ENCODE data around the gene CLEC2L.

CLEC2L gene

GRCh38 chr7:139562961-139563565 lies 39.6 kb downstream of the CLEC2L start:
- CTCF ChIA-PET: interaction anchor here (0.9 kb wide), 1 partner anchor 128 kb away, joined by 3 read pairs; no protein-coding TSS in a partner anchor
- no peak for TF ChIP-seq LEF1 (IDR thresholded peaks at IDR 0.05; ENCODE audit: borderline replicate concordance)
- TF ChIP-seq SUZ12 (IDR thresholded peaks at IDR 0.05): no peak
- TF ChIP-seq L3MBTL2 (conservative IDR thresholded peaks at IDR 0.05): no peak
- TF ChIP-seq ARNT (IDR thresholded peaks at IDR 0.05): no peak
- no peak for TF ChIP-seq FOXK2 (IDR thresholded peaks at IDR 0.05)
- POLR2A ChIA-PET: no interaction called here
- DNase-seq (ENCODE audit: extremely low spot score): no peak

GRCh38 chr7:139563856-139564255 lies 40.4 kb downstream of the CLEC2L start:
- ChIA-PET POLR2A (no interaction called here), CTCF (no interaction called here)
- TF ChIP-seq FOXA1 (IDR thresholded peaks at IDR 0.05) (no peak), NFRKB (IDR thresholded peaks at IDR 0.05) (no peak), ZNF384 (IDR thresholded peaks at IDR 0.05) (no peak), ELF4 (IDR thresholded peaks at IDR 0.05) (no peak)
- no peak for DNase-seq (ENCODE audit: extremely low spot score)

- TF ChIP-seq SUZ12 (IDR thresholded peaks at IDR 0.05) (no peak), HDGF (IDR thresholded peaks at IDR 0.05; ENCODE audit: borderline replicate concordance) (no peak), ARNT (IDR thresholded peaks at IDR 0.05) (no peak), ZNF384 (IDR thresholded peaks at IDR 0.05) (no peak), TARDBP (IDR thresholded peaks at IDR 0.05) (no peak), BHLHE40 (IDR thresholded peaks at IDR 0.05; ENCODE audit: borderline replicate concordance) (no peak), FOXM1 (IDR thresholded peaks at IDR 0.05; ENCODE audit: borderline replicate concordance) (no peak), NFRKB (IDR thresholded peaks at IDR 0.05) (no peak), ELF4 (IDR thresholded peaks at IDR 0.05) (no peak)
- POLR2A ChIA-PET: interaction anchor here (1.0 kb wide), 1 partner anchor 25 kb away, joined by 3 read pairs; no protein-coding TSS in a partner anchor
- no peak for DNase-seq (ENCODE audit: extremely low spot score)
- CTCF ChIA-PET: interaction anchor here (0.6 to 1.9 kb wide), 2 partner anchors 22 to 440 kb away, joined by 4 to 5 read pairs; no protein-coding TSS in a partner anchor
Measured at GRCh38 chr7:139566075-139566474, 42.6 kb downstream of the CLEC2L start.

GRCh38 chr7:139566736-139567646 lies 43.5 kb downstream of the CLEC2L start:
- POLR2A ChIA-PET: no interaction called here

GRCh38 chr7:139567647-139568345 lies 44.3 kb downstream of the CLEC2L start:
- ChIA-PET POLR2A (no interaction called here), CTCF (no interaction called here)
- no peak for DNase-seq (ENCODE audit: extremely low spot score)
- TF ChIP-seq FOXM1 (IDR thresholded peaks at IDR 0.05; ENCODE audit: borderline replicate concordance) (no peak), FOXK2 (IDR thresholded peaks at IDR 0.05) (no peak), FOXA1 (IDR thresholded peaks at IDR 0.05) (no peak), LEF1 (IDR thresholded peaks at IDR 0.05; ENCODE audit: borderline replicate concordance) (no peak), BHLHE40 (IDR thresholded peaks at IDR 0.05; ENCODE audit: borderline replicate concordance) (no peak), TARDBP (IDR thresholded peaks at IDR 0.05) (no peak), PKNOX1 (IDR thresholded peaks at IDR 0.05) (no peak), ZNF384 (IDR thresholded peaks at IDR 0.05) (no peak), L3MBTL2 (conservative IDR thresholded peaks at IDR 0.05) (no peak), HDGF (IDR thresholded peaks at IDR 0.05; ENCODE audit: borderline replicate concordance) (no peak), SUZ12 (IDR thresholded peaks at IDR 0.05) (no peak), SP1 (IDR thresholded peaks at IDR 0.05) (no peak)

More at GRCh38 chr7:139566736-139567646, 43.5 kb downstream of the CLEC2L start:
- CTCF ChIA-PET: no interaction called here
- no peak for DNase-seq (ENCODE audit: extremely low spot score)
- TF ChIP-seq BHLHE40 (IDR thresholded peaks at IDR 0.05; ENCODE audit: borderline replicate concordance) (no peak), PKNOX1 (IDR thresholded peaks at IDR 0.05) (no peak), SUZ12 (IDR thresholded peaks at IDR 0.05) (no peak), ZNF384 (IDR thresholded peaks at IDR 0.05) (no peak), LEF1 (IDR thresholded peaks at IDR 0.05; ENCODE audit: borderline replicate concordance) (no peak), L3MBTL2 (conservative IDR thresholded peaks at IDR 0.05) (no peak), ELF4 (IDR thresholded peaks at IDR 0.05) (no peak)

- CTCF ChIA-PET: no interaction called here
- POLR2A ChIA-PET: no interaction called here
- DNase-seq (ENCODE audit: extremely low spot score): no peak
- no peak for TF ChIP-seq BHLHE40 (IDR thresholded peaks at IDR 0.05; ENCODE audit: borderline replicate concordance)
- TF ChIP-seq LEF1 (IDR thresholded peaks at IDR 0.05; ENCODE audit: borderline replicate concordance): no peak
- no peak for TF ChIP-seq TARDBP (IDR thresholded peaks at IDR 0.05)
- TF ChIP-seq ZNF384 (IDR thresholded peaks at IDR 0.05): no peak
- TF ChIP-seq ARNT (IDR thresholded peaks at IDR 0.05): no peak
- TF ChIP-seq L3MBTL2 (conservative IDR thresholded peaks at IDR 0.05): no peak
- TF ChIP-seq SP1 (IDR thresholded peaks at IDR 0.05): no peak
- no peak for TF ChIP-seq FOXA1 (IDR thresholded peaks at IDR 0.05)
- TF ChIP-seq ELF4 (IDR thresholded peaks at IDR 0.05): no peak
Measured at GRCh38 chr7:139568346-139568675, 44.8 kb downstream of the CLEC2L start.
